Measurements from ENCODE around the gene TGFBR3.

The TGFBR3 gene

GRCh38 chr1:91798241-91798648, 87.7 kb downstream of the TGFBR3 start:
- no peak for DNase-seq

- DNase-seq: no peak
Measured at GRCh38 chr1:91797164-91797563, 88.8 kb downstream of the TGFBR3 start.

GRCh38 chr1:91796390-91796654, 89.6 kb downstream of the TGFBR3 start:
- no peak for DNase-seq

GRCh38 chr1:91795591-91796389, 90.2 kb downstream of the TGFBR3 start:
- DNase-seq: no peak

- no peak for DNase-seq
Measured at GRCh38 chr1:91793877-91794276, 92.1 kb downstream of the TGFBR3 start.

- no peak for DNase-seq
Measured at GRCh38 chr1:91793189-91793588, 92.8 kb downstream of the TGFBR3 start.

- DNase-seq: peak; percentile 43
Measured at GRCh38 chr1:91792489-91793071, 93.4 kb downstream of the TGFBR3 start.

GRCh38 chr1:91791691-91792488, 94.1 kb downstream of the TGFBR3 start:
- no peak for DNase-seq

- no peak for DNase-seq
Measured at GRCh38 chr1:91791103-91791502, 94.8 kb downstream of the TGFBR3 start.

- DNase-seq: no peak
Measured at GRCh38 chr1:91790392-91790791, 95.6 kb downstream of the TGFBR3 start.

- DNase-seq: no peak
Measured at GRCh38 chr1:91789273-91789997, 96.5 kb downstream of the TGFBR3 start.

- no peak for DNase-seq
Measured at GRCh38 chr1:91787919-91788318, 98.0 kb downstream of the TGFBR3 start.

GRCh38 chr1:91784616-91785015, 101.3 kb downstream of the TGFBR3 start:
- no peak for DNase-seq

GRCh38 chr1:91784191-91784590, 101.8 kb downstream of the TGFBR3 start:
- no peak for DNase-seq

GRCh38 chr1:91783423-91784170, 102.4 kb downstream of the TGFBR3 start:
- DNase-seq: no peak

GRCh38 chr1:91781901-91782622, 103.9 kb downstream of the TGFBR3 start:
- DNase-seq: no peak

GRCh38 chr1:91781371-91781825, 104.6 kb downstream of the TGFBR3 start:
- DNase-seq: no peak

GRCh38 chr1:91779548-91780021, 106.4 kb downstream of the TGFBR3 start:
- no peak for DNase-seq

- no peak for DNase-seq
Measured at GRCh38 chr1:91778964-91779363, 107.0 kb downstream of the TGFBR3 start.

GRCh38 chr1:91777630-91778300, 108.2 kb downstream of the TGFBR3 start:
- no peak for DNase-seq

GRCh38 chr1:91777196-91777595, 108.8 kb downstream of the TGFBR3 start:
- no peak for DNase-seq
